ENCODE measurements around the gene FARSB. TPM values are rescaled to one million over a fixed set of nuclear protein-coding genes. Genes with fewer than 3 reads are reported as not detected.

Gene FARSB
- total RNA-seq, 1 donor from 2014 or later = 20.0 TPM

- no peak for DNase-seq (ENCODE audit: low read depth)
- TF ChIP-seq, protein P1, sequence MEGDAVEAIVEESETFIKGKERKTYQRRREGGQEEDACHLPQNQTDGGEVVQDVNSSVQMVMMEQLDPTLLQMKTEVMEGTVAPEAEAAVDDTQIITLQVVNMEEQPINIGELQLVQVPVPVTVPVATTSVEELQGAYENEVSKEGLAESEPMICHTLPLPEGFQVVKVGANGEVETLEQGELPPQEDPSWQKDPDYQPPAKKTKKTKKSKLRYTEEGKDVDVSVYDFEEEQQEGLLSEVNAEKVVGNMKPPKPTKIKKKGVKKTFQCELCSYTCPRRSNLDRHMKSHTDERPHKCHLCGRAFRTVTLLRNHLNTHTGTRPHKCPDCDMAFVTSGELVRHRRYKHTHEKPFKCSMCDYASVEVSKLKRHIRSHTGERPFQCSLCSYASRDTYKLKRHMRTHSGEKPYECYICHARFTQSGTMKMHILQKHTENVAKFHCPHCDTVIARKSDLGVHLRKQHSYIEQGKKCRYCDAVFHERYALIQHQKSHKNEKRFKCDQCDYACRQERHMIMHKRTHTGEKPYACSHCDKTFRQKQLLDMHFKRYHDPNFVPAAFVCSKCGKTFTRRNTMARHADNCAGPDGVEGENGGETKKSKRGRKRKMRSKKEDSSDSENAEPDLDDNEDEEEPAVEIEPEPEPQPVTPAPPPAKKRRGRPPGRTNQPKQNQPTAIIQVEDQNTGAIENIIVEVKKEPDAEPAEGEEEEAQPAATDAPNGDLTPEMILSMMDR (IDR thresholded peaks at IDR 0.05; ENCODE audit: insufficient read depth, low read length, poor library complexity, severe bottlenecking) = no peak
- Histone ChIP-seq H3K36me3 (ENCODE audit: control insufficient read depth, insufficient read depth, low read length) (peaks cover 2% of the 10 kb centered on the region), H3K4me3 (ENCODE audit: low read depth, low read length) (no peak overlapping the region), H3K27me3 (ENCODE audit: control insufficient read depth, insufficient read depth, low read length) (no peaks in the 10 kb centered on the region)
Measured at GRCh38 chr2:222646008-222646407, 9.9 kb downstream of the FARSB start.

- TF ChIP-seq, protein P1 (IDR thresholded peaks at IDR 0.05; ENCODE audit: insufficient read depth, low read length, poor library complexity, severe bottlenecking) = no peak
- Histone ChIP-seq H3K27me3 (ENCODE audit: control insufficient read depth, insufficient read depth, low read length) (no peaks in the 10 kb centered on the region), H3K4me3 (ENCODE audit: low read depth, low read length) (no peak overlapping the region), H3K36me3 (ENCODE audit: control insufficient read depth, insufficient read depth, low read length) (no peaks in the 10 kb centered on the region)
- no peak for DNase-seq (ENCODE audit: low read depth)
Measured at GRCh38 chr2:222643134-222643533, 12.8 kb downstream of the FARSB start.

GRCh38 chr2:222641336-222641735 is 14.6 kb downstream of the FARSB start:
- no peak overlapping the region for H3K4me3 ChIP-seq (ENCODE audit: low read depth, low read length)
- H3K27me3 ChIP-seq (ENCODE audit: control insufficient read depth, insufficient read depth, low read length) = no peaks in the 10 kb centered on the region
- TF ChIP-seq, protein P1 (IDR thresholded peaks at IDR 0.05; ENCODE audit: insufficient read depth, low read length, poor library complexity, severe bottlenecking) = no peak
- no peaks in the 10 kb centered on the region for H3K36me3 ChIP-seq (ENCODE audit: control insufficient read depth, insufficient read depth, low read length)
- DNase-seq (ENCODE audit: low read depth) = no peak

- no peak for DNase-seq (ENCODE audit: low read depth)
- no peaks in the 10 kb centered on the region for H3K36me3 ChIP-seq (ENCODE audit: control insufficient read depth, insufficient read depth, low read length)
- TF ChIP-seq, protein P1 (IDR thresholded peaks at IDR 0.05; ENCODE audit: insufficient read depth, low read length, poor library complexity, severe bottlenecking) = no peak
- no peak overlapping the region for H3K4me3 ChIP-seq (ENCODE audit: low read depth, low read length)
- no peaks in the 10 kb centered on the region for H3K27me3 ChIP-seq (ENCODE audit: control insufficient read depth, insufficient read depth, low read length)
Measured at GRCh38 chr2:222637067-222637466, 18.8 kb downstream of the FARSB start.

DNA sequence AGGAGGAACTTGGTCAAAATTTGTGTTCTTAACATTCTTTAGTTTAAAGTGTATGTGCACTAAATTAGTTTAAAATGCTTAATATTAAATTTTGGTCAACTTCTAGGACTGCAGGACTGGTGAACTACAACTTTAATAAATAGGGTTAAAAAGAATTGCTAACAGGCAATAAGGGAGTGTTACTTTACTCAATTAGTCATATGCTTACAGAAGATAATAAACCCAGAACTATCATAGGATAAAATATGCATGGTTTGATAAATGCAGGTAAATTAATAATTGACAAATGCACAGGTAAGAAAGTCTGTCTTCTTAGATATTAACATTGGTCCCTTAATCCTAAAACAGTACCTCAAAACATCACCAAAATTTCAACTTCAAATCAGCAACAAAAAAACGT is 20.6 kb downstream of the FARSB start:
- Histone ChIP-seq H3K4me3 (ENCODE audit: low read depth, low read length) (no peak overlapping the region), H3K36me3 (ENCODE audit: control insufficient read depth, insufficient read depth, low read length) (no peaks in the 10 kb centered on the region), H3K27me3 (ENCODE audit: control insufficient read depth, insufficient read depth, low read length) (no peaks in the 10 kb centered on the region)
- TF ChIP-seq, protein P1 (IDR thresholded peaks at IDR 0.05; ENCODE audit: insufficient read depth, low read length, poor library complexity, severe bottlenecking) = no peak
- DNase-seq (ENCODE audit: low read depth) = no peak

DNA sequence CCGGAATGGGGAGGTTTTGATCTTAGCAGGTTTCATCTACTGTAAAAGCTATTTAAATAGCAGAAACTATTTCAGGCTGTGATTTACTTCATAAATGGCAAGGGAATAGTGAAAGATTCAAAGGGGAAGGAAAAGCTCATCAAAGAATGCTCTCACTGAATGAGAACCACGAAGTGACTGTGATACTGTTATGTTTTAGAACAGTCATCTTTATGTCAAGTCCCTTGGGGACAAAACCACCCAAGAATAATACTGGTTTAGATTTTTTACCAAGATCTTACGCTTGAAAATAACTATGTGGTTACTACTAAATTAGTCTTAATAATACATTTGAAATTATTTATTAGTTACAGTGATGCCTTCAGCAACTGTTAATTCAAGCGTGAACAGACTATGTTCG is 28.1 kb downstream of the FARSB start:
- TF ChIP-seq, protein P1 (IDR thresholded peaks at IDR 0.05; ENCODE audit: insufficient read depth, low read length, poor library complexity, severe bottlenecking) = no peak
- DNase-seq (ENCODE audit: low read depth) = no peak
- Histone ChIP-seq H3K36me3 (ENCODE audit: control insufficient read depth, insufficient read depth, low read length) (peaks cover 2% of the 10 kb centered on the region), H3K4me3 (ENCODE audit: low read depth, low read length) (no peak overlapping the region), H3K27me3 (ENCODE audit: control insufficient read depth, insufficient read depth, low read length) (no peaks in the 10 kb centered on the region)

Data from kidney epithelial cell (primary cell).